ENCODE results near the gene SHF. TPM values are rescaled to one million over a fixed set of nuclear protein-coding genes. Genes with fewer than 3 reads are reported as not detected.

Gene SHF
- total RNA-seq, 2 donors from 2014 or later, result 2.0 to 2.8 TPM

- H3K4me3 Mint-ChIP-seq, result no peak overlapping the region
These were observed 30.9 kb downstream of the SHF start for GRCh38 chr15:45156744-45157455.

GRCh38 chr15:45155739-45156138 is 32.0 kb downstream of the SHF start:
- no peaks in the 10 kb centered on the region for H3K9me3 ChIP-seq (ENCODE audit: control insufficient read depth, low read length, poor library complexity, severe bottlenecking)
- Mint-ChIP-seq H3K27ac (no peak overlapping the region), H3K4me3 (no peak overlapping the region), H3K27me3 (no peaks in the 10 kb centered on the region), H3K4me1 (peaks cover 14% of the 10 kb centered on the region), H3K36me3 (ENCODE audit: low read depth) (peaks cover 2% of the 10 kb centered on the region)
- ATAC-seq (no peak), DNase-seq (no peak)

More at GRCh38 chr15:45156744-45157455, 30.9 kb downstream of the SHF start:
- ATAC-seq (no peak), DNase-seq (no peak)
- Mint-ChIP-seq H3K27ac (peak overlapping the region; percentile 78), H3K4me1 (peaks cover 14% of the 10 kb centered on the region), H3K36me3 (ENCODE audit: low read depth) (peaks cover 2% of the 10 kb centered on the region), H3K27me3 (no peaks in the 10 kb centered on the region)
- no peaks in the 10 kb centered on the region for H3K9me3 ChIP-seq (ENCODE audit: control insufficient read depth, low read length, poor library complexity, severe bottlenecking)

- H3K27me3 Mint-ChIP-seq, result no peaks in the 10 kb centered on the region
- DNase-seq (no peak), ATAC-seq (no peak)
- H3K9me3 ChIP-seq (ENCODE audit: control insufficient read depth, low read length, poor library complexity, severe bottlenecking), result no peaks in the 10 kb centered on the region
- H3K4me1 Mint-ChIP-seq, result peaks cover 2% of the 10 kb centered on the region
- H3K4me3 Mint-ChIP-seq, result no peak overlapping the region
- peaks cover 2% of the 10 kb centered on the region for H3K36me3 Mint-ChIP-seq (ENCODE audit: low read depth)
- no peak overlapping the region for H3K27ac Mint-ChIP-seq
These were observed 35.6 kb downstream of the SHF start for GRCh38 chr15:45151998-45152828.

DNA sequence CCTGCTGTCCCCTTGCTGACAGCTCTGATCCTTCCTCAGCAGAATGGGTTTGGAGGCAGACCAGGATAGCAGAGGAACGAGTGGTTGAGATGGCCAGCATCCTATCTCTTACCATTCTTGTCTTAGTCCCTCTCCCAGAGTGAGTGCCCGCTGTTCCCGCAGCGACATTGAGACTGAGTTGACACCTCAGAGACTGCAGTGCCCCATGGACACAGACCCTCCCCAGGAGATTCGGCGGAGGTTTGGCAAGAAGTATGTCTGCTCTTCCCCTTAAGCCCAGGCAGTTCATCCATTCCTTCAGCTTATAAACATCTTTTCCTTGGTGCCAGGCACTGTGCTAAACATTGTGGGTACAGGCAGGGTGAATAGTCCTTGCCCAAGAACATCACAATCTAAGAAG is 36.8 kb downstream of the SHF start:
- Mint-ChIP-seq H3K27ac (no peak overlapping the region), H3K27me3 (no peaks in the 10 kb centered on the region), H3K4me1 (peaks cover under 1% of the 10 kb centered on the region), H3K4me3 (no peak overlapping the region), H3K36me3 (ENCODE audit: low read depth) (no peaks in the 10 kb centered on the region)
- DNase-seq (no peak), ATAC-seq (no peak)
- no peaks in the 10 kb centered on the region for H3K9me3 ChIP-seq (ENCODE audit: control insufficient read depth, low read length, poor library complexity, severe bottlenecking)

DNA sequence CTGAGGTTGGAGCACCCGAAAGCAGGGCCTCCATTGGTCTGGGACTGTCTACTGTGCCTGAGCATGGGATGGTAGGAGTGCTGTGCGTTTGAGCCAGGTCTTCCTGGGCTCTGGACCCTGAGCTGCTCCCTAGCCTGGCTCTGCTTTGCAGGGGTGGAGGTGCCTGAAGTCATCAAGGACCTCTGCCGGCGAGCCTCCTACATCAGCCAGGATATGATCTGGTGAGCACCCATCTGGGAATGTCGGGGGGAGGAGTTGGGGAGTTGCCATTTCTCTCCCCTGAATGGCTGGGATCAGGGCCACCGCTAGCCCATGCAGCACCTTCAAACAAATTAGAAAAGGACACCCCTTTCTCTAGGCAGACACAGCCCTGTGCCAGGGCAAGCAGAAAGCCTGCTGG is 37.3 kb downstream of the SHF start:
- no peaks in the 10 kb centered on the region for H3K27me3 Mint-ChIP-seq
- DNase-seq (no peak), ATAC-seq (no peak)
- H3K4me1 Mint-ChIP-seq, result peaks cover 3% of the 10 kb centered on the region
- H3K9me3 ChIP-seq (ENCODE audit: control insufficient read depth, low read length, poor library complexity, severe bottlenecking), result no peaks in the 10 kb centered on the region
- no peaks in the 10 kb centered on the region for H3K36me3 Mint-ChIP-seq (ENCODE audit: low read depth)
- H3K4me3 Mint-ChIP-seq, result no peak overlapping the region
- no peak overlapping the region for H3K27ac Mint-ChIP-seq

GRCh38 chr15:45149060-45149459 is 38.7 kb downstream of the SHF start:
- ATAC-seq, result no peak
- H3K9me3 ChIP-seq (ENCODE audit: control insufficient read depth, low read length, poor library complexity, severe bottlenecking), result no peaks in the 10 kb centered on the region
- H3K4me1 Mint-ChIP-seq, result peaks cover 3% of the 10 kb centered on the region
- no peak overlapping the region for H3K4me3 Mint-ChIP-seq
- no peaks in the 10 kb centered on the region for H3K36me3 Mint-ChIP-seq (ENCODE audit: low read depth)
- peak overlapping the region; percentile 14 for H3K27ac Mint-ChIP-seq
- peaks cover 5% of the 10 kb centered on the region for H3K27me3 Mint-ChIP-seq
- DNase-seq, result no peak

DNA sequence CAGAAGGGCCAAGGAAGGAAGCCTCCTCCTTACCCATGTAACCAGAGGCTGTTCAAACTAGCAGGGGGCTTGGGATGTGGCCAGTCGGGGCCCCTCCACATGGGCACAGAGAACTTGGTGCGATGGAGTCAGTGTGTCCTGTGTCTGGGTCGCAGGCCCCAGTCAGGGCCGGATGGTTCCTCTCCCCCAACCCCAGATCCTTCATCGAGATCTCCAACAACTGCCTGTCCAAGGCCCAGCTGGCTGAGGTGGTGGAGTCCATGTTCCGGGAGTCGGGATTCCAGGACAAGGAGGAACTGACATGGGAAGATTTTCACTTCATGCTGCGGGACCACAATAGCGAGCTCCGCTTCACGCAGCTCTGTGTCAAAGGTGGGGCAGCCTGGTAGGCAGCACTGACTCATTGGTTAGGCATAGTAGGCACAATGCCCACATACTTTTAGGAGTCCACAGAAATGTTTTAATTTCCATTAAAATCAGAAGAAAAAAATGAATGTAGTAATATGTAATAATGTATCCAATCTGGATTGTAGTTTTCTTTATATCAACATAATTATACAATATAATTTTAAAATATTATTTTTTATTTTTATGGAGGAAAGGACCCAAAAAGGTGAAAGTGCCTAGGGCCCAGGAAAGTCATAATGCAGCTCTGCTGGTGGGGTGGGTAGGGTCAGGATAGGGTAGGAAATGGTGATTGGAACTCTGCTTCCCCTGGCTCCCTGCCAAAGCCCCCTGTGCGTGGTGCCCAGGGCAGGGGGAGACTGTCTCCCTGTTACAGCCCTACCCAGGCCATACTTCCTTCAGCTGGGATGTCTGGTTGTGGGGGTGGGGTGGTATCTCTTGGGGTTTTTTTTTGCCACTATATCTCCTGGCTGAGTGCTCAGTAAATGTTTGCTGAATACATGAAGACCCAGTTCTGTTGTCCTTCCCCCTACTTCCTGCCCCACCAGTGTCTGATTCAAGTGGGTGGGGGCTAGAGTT is 39.4 kb downstream of the SHF start:
- ATAC-seq (no peak), DNase-seq (no peak)
- no peaks in the 10 kb centered on the region for H3K36me3 Mint-ChIP-seq (ENCODE audit: low read depth)
- H3K27ac Mint-ChIP-seq, result peak overlapping the region; percentile 14
- peaks cover 3% of the 10 kb centered on the region for H3K4me1 Mint-ChIP-seq
- no peaks in the 10 kb centered on the region for H3K9me3 ChIP-seq (ENCODE audit: control insufficient read depth, low read length, poor library complexity, severe bottlenecking)
- H3K4me3 Mint-ChIP-seq, result no peak overlapping the region
- H3K27me3 Mint-ChIP-seq, result peaks cover 5% of the 10 kb centered on the region

GRCh38 chr15:45147606-45148005 is 40.2 kb downstream of the SHF start:
- Mint-ChIP-seq H3K4me1 (peaks cover 3% of the 10 kb centered on the region), H3K36me3 (ENCODE audit: low read depth) (no peaks in the 10 kb centered on the region), H3K27ac (no peak overlapping the region), H3K4me3 (no peak overlapping the region), H3K27me3 (peaks cover 5% of the 10 kb centered on the region)
- no peak for DNase-seq
- no peak for ATAC-seq
- H3K9me3 ChIP-seq (ENCODE audit: control insufficient read depth, low read length, poor library complexity, severe bottlenecking), result no peaks in the 10 kb centered on the region

DNA sequence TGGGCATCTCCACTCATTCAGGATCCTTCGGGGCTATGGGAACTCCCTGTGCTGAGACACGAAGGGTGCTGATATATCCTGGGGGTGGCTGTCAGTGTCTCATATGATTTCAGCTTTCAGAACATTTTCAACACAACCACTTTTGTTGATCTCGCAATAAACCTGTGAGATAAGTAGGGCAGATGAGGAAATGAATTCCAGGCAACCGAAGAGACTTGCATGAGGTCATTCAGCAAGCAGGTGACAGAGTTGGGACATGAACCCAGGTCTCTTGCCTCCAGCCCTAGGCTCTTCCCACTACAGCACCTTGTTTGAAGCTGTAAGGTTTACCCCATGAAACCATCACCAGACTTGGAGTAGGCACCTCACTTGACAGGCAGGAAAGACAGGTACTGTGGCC is 41.4 kb downstream of the SHF start:
- Mint-ChIP-seq H3K27ac (no peak overlapping the region), H3K4me3 (no peak overlapping the region), H3K27me3 (peaks cover 9% of the 10 kb centered on the region), H3K36me3 (ENCODE audit: low read depth) (no peaks in the 10 kb centered on the region), H3K4me1 (peaks cover 3% of the 10 kb centered on the region)
- no peaks in the 10 kb centered on the region for H3K9me3 ChIP-seq (ENCODE audit: control insufficient read depth, low read length, poor library complexity, severe bottlenecking)
- ATAC-seq (no peak), DNase-seq (no peak)

GRCh38 chr15:45144775-45145174 is 43.0 kb downstream of the SHF start:
- Mint-ChIP-seq H3K27ac (no peak overlapping the region), H3K4me1 (peaks cover 3% of the 10 kb centered on the region), H3K36me3 (ENCODE audit: low read depth) (no peaks in the 10 kb centered on the region), H3K27me3 (peaks cover 9% of the 10 kb centered on the region), H3K4me3 (no peak overlapping the region)
- DNase-seq, result no peak
- H3K9me3 ChIP-seq (ENCODE audit: control insufficient read depth, low read length, poor library complexity, severe bottlenecking), result no peaks in the 10 kb centered on the region
- no peak for ATAC-seq

- Mint-ChIP-seq H3K4me1 (peaks cover 3% of the 10 kb centered on the region), H3K36me3 (ENCODE audit: low read depth) (no peaks in the 10 kb centered on the region), H3K27me3 (peaks cover 9% of the 10 kb centered on the region), H3K4me3 (no peak overlapping the region), H3K27ac (no peak overlapping the region)
- ATAC-seq (no peak), DNase-seq (no peak)
- no peaks in the 10 kb centered on the region for H3K9me3 ChIP-seq (ENCODE audit: control insufficient read depth, low read length, poor library complexity, severe bottlenecking)
These were observed 43.8 kb downstream of the SHF start for GRCh38 chr15:45143946-45144345.

DNA sequence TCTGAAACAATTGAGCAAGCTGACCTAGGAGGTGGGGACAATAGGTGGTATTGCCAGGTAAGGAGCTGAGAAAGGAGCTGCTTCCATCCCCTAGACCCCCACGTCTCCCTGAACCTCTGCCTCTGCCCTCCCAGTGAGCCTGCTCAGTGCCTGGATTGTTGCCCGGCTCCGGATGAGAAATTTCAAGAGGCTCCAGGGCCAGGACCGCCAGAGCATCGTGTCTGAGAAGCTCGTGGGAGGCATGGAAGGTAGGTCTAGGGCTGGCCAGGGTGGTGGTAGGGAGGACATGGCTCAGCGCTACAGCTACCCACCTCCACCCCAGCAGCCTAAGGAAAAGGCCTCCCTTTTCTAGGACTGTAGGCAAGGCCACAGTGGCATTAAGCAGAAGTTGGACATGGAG is 44.7 kb downstream of the SHF start:
- H3K4me1 Mint-ChIP-seq, result peaks cover 3% of the 10 kb centered on the region
- H3K9me3 ChIP-seq (ENCODE audit: control insufficient read depth, low read length, poor library complexity, severe bottlenecking), result no peaks in the 10 kb centered on the region
- ATAC-seq, result no peak
- H3K27me3 Mint-ChIP-seq, result peaks cover 14% of the 10 kb centered on the region
- no peaks in the 10 kb centered on the region for H3K36me3 Mint-ChIP-seq (ENCODE audit: low read depth)
- H3K27ac Mint-ChIP-seq, result no peak overlapping the region
- DNase-seq, result no peak
- no peak overlapping the region for H3K4me3 Mint-ChIP-seq

DNA sequence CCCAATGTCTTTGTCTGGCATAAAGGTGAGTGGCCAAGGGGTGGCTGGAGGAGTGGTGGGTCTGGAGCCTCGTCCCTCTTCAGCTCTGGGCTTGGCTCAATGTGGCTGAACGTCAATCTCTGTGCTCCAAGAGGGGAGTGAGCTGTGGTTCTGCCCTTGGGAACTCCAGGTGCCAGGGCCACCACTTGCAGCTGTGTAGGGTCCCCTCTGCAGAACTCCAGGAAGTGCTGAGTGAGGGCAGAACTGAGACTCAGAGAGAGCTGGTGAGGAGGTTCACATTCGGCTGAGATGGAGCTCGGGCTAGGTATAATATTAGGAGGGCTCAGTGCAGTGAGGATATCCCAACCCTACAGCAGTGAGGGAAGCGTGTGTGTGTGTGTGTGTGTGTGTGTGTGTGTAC is 46.4 kb downstream of the SHF start:
- Mint-ChIP-seq H3K27ac (no peak overlapping the region), H3K4me1 (peaks cover 5% of the 10 kb centered on the region), H3K27me3 (peaks cover 21% of the 10 kb centered on the region), H3K4me3 (no peak overlapping the region), H3K36me3 (ENCODE audit: low read depth) (no peaks in the 10 kb centered on the region)
- no peak for DNase-seq
- no peaks in the 10 kb centered on the region for H3K9me3 ChIP-seq (ENCODE audit: control insufficient read depth, low read length, poor library complexity, severe bottlenecking)
- no peak for ATAC-seq
